PFSK-1 (cell line): ENCODE results near the gene UFC1.

Experiments
- FOXP2 ChIP-seq: optimal IDR thresholded peaks from 2 replicates; pipeline ENCODE3; 2011; ENCODE audit warnings: borderline replicate concordance, control low read depth, inconsistent platforms; ENCODE audit not compliant: insufficient read depth; ENCODE audit errors: extremely low read length, extremely low read depth
- POLR2AphosphoS5 ChIP-seq: IDR thresholded peaks from 2 replicates; pipeline ENCODE4 v1.6.1; 2012; ENCODE audit warnings: low read depth, mild to moderate bottlenecking, control low read depth, low read length, moderate library complexity
- SIN3A ChIP-seq: IDR thresholded peaks from 2 replicates; pipeline ENCODE4 v1.6.1; 2012; ENCODE audit warnings: mild to moderate bottlenecking, low read length, moderate library complexity, borderline replicate concordance; ENCODE audit not compliant: insufficient read depth
- TAF1 ChIP-seq: IDR thresholded peaks from 2 replicates; pipeline ENCODE4 v1.6.1; 2012; ENCODE audit warnings: low read length, control low read depth, borderline replicate concordance; ENCODE audit not compliant: insufficient read depth
- TF ChIP-seq, protein P1 (sequence below), 2 experiments: IDR thresholded peaks; 2 replicates each; pipeline versions ENCODE4 v1.6.1 to v1.8.0; 2011 to 2012; ENCODE audit warnings: low read depth in 2 of 2, low read length in 2 of 2, control low read depth in 1 of 2, inconsistent platforms in 1 of 2, mild to moderate bottlenecking in 1 of 2, moderate library complexity in 1 of 2; ENCODE audit not compliant: insufficient read depth in 1 of 2

UFC1 gene

GRCh38 chr1:161187311-161187710 lies 33.5 kb downstream of the UFC1 start:
- TF ChIP-seq FOXP2: no peak
- TF ChIP-seq, protein P1, sequence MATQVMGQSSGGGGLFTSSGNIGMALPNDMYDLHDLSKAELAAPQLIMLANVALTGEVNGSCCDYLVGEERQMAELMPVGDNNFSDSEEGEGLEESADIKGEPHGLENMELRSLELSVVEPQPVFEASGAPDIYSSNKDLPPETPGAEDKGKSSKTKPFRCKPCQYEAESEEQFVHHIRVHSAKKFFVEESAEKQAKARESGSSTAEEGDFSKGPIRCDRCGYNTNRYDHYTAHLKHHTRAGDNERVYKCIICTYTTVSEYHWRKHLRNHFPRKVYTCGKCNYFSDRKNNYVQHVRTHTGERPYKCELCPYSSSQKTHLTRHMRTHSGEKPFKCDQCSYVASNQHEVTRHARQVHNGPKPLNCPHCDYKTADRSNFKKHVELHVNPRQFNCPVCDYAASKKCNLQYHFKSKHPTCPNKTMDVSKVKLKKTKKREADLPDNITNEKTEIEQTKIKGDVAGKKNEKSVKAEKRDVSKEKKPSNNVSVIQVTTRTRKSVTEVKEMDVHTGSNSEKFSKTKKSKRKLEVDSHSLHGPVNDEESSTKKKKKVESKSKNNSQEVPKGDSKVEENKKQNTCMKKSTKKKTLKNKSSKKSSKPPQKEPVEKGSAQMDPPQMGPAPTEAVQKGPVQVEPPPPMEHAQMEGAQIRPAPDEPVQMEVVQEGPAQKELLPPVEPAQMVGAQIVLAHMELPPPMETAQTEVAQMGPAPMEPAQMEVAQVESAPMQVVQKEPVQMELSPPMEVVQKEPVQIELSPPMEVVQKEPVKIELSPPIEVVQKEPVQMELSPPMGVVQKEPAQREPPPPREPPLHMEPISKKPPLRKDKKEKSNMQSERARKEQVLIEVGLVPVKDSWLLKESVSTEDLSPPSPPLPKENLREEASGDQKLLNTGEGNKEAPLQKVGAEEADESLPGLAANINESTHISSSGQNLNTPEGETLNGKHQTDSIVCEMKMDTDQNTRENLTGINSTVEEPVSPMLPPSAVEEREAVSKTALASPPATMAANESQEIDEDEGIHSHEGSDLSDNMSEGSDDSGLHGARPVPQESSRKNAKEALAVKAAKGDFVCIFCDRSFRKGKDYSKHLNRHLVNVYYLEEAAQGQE (IDR thresholded peaks at IDR 0.05; ENCODE audit: insufficient read depth in 1 of 2, low read depth in 2 of 2, low read length in 2 of 2): no peak
- no peak for TF ChIP-seq TAF1
- TF ChIP-seq SIN3A: no peak
- TF ChIP-seq POLR2AphosphoS5: no peak

DNA sequence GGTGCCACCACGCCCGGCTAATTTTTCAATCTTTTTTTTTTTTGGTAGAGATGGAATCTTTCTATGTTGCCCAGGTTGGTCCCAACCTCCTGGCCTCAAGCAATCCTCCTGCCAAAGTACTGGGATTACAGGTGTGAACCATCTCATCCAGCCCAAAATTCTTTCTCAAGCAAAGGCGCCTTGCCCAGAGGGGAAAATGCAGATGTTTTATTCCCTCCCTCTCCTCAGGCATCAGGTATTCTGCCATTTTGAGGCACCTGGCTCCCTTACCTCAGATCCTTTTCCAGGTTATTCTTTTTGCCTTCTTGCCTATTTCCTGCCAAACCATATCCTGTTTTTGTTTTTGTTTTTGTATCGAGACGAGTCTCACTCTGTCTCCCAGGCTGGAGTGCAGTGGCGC lies 34.6 kb downstream of the UFC1 start:
- no peak for TF ChIP-seq POLR2AphosphoS5
- TF ChIP-seq, protein P1 (IDR thresholded peaks at IDR 0.05; ENCODE audit: insufficient read depth in 1 of 2, low read depth in 2 of 2, low read length in 2 of 2): no peak
- no peak for TF ChIP-seq FOXP2
- TF ChIP-seq TAF1: no peak
- no peak for TF ChIP-seq SIN3A

GRCh38 chr1:161189036-161189435 lies 35.3 kb downstream of the UFC1 start:
- TF ChIP-seq, protein P1 (IDR thresholded peaks at IDR 0.05; ENCODE audit: insufficient read depth in 1 of 2, low read depth in 2 of 2, low read length in 2 of 2): no peak
- TF ChIP-seq TAF1 (no peak), POLR2AphosphoS5 (no peak), FOXP2 (no peak), SIN3A (no peak)

- TF ChIP-seq FOXP2 (no peak), POLR2AphosphoS5 (no peak), SIN3A (no peak), TAF1 (no peak)
- TF ChIP-seq, protein P1 (IDR thresholded peaks at IDR 0.05; ENCODE audit: insufficient read depth in 1 of 2, low read depth in 2 of 2, low read length in 2 of 2): no peak
These were observed 37.3 kb downstream of the UFC1 start for GRCh38 chr1:161190962-161191521.

GRCh38 chr1:161191971-161192370 lies 38.2 kb downstream of the UFC1 start:
- no peak for TF ChIP-seq POLR2AphosphoS5
